GM04504 (cell line): ENCODE results near the gene TRAM2.

Experiments used
- DNase-seq: peaks from one replicate; pipeline ENCODE4 v3.0.0-alpha.2; 2012; ENCODE audit warnings: low read depth

Gene TRAM2

GRCh38 chr6:52595000-52595795, 18.3 kb upstream of the TRAM2 start:
- DNase-seq = peak; percentile 63

GRCh38 chr6:52594221-52594620, 17.4 kb upstream of the TRAM2 start:
- DNase-seq = no peak

- no peak for DNase-seq
Measured at GRCh38 chr6:52591832-52592231, 15.0 kb upstream of the TRAM2 start.

GRCh38 chr6:52590152-52590891, 13.5 kb upstream of the TRAM2 start:
- DNase-seq = no peak

- no peak for DNase-seq
Measured at GRCh38 chr6:52588710-52589091, 11.8 kb upstream of the TRAM2 start.

- DNase-seq = no peak
Measured at GRCh38 chr6:52588087-52588709, 11.3 kb upstream of the TRAM2 start.

GRCh38 chr6:52587001-52587400, 10.1 kb upstream of the TRAM2 start:
- no peak for DNase-seq

GRCh38 chr6:52584203-52584602, 7.3 kb upstream of the TRAM2 start:
- no peak for DNase-seq

GRCh38 chr6:52582996-52583395, 6.1 kb upstream of the TRAM2 start:
- DNase-seq = no peak

GRCh38 chr6:52582446-52582845, 5.6 kb upstream of the TRAM2 start:
- no peak for DNase-seq

- DNase-seq = no peak
Measured at GRCh38 chr6:52580905-52581304, 4.0 kb upstream of the TRAM2 start.

- no peak for DNase-seq
Measured at GRCh38 chr6:52579006-52579660, 2.3 kb upstream of the TRAM2 start.

GRCh38 chr6:52577778-52578463, 1.1 kb upstream of the TRAM2 start:
- DNase-seq = no peak

GRCh38 chr6:52576392-52577021, 353 bp downstream of the TRAM2 start:
- DNase-seq = no peak

- DNase-seq = no peak
Measured at GRCh38 chr6:52576054-52576391, 837 bp downstream of the TRAM2 start.

- DNase-seq = no peak
Measured at GRCh38 chr6:52575502-52575892, 1.4 kb downstream of the TRAM2 start.

- no peak for DNase-seq
Measured at GRCh38 chr6:52574709-52575501, 2.0 kb downstream of the TRAM2 start.

GRCh38 chr6:52573295-52573694, 3.6 kb downstream of the TRAM2 start:
- DNase-seq = no peak

GRCh38 chr6:52572536-52572935, 4.3 kb downstream of the TRAM2 start:
- no peak for DNase-seq

- DNase-seq = no peak
Measured at GRCh38 chr6:52571099-52571755, 5.6 kb downstream of the TRAM2 start.
